ENCODE measurements around the gene FAM240B.
A peak's percentile ranks its signal among the peaks of the same experiment; 100 is the strongest.

The FAM240B gene

GRCh38 chr9:38720083-38720745 lies at the start of gene FAM240B:
TSS of gene FAM240B (minus strand) at chr9:38720133. CDS start at chr9:38703999, 16,134 bp downstream.
- DNase-seq (ENCODE audit: low read depth, low spot score), result no peak

DNA sequence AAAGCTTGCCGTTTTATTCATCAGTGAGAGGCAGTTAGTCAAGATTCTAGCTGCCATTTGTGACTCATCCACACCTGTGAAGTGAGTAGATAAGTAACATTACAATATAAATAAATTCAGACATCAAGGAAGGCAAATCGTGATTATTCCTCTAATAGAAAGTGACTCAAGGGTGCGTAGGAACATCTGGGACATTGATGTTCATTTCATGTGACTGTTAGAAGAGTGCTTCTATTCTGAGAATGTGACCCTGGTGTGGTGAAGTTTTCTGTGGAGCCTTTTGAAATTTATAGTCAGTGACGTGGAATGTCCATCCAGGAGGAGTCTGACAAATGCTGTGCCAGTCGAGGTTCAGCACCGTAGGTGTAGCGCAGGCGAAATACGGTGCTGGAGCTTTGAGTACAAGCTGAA lies 48.4 kb upstream of the FAM240B start:
- no peak for DNase-seq (ENCODE audit: low read depth, low spot score)

- DNase-seq (ENCODE audit: low read depth, low spot score), result no peak
These were observed 45.2 kb upstream of the FAM240B start for GRCh38 chr9:38765101-38765500.

GRCh38 chr9:38761999-38762398 lies 42.1 kb upstream of the FAM240B start:
- peak; percentile 34 for DNase-seq (ENCODE audit: low read depth, low spot score)

DNA sequence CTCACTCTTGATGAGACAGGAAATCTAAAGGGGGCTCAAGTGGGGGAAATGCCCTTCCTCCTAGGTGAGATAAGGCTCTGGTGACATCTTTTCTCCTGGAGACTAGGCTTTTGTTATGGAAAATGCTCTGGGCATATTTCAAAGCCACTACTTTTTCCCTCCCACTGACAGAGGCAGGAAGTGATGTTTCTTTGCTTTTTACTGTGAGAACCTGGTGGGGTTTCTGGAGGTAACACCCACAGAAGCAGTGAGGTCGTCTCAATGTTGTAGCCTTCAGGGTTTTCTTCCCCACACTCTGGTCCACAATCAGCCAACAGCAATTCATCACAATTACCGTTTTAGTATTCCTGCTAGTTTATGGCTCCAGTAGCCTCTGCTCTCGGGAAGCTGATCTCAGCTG lies 41.4 kb upstream of the FAM240B start:
- DNase-seq (ENCODE audit: low read depth, low spot score), result peak; percentile 17

DNA sequence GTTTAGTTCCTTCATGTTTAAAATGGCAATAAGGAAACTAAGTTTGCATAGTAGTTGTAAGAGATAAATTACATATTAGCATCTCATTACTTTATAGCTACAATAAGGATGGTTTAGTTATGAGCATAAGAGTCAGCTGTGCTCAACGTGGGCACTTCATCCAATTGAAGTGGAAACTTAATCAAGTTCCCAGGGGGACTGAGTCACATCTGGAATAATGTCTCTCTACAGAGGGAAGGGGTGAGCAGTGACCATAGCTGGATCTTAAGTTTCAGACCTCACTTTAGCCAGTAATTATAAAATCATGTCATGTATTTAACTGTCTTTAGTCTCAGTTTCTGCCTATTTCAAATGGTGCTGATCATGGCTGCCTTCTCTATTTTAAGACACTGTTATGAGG lies 36.8 kb upstream of the FAM240B start:
- no peak for DNase-seq (ENCODE audit: low read depth, low spot score)

- DNase-seq (ENCODE audit: low read depth, low spot score), result no peak
These were observed 28.0 kb upstream of the FAM240B start for GRCh38 chr9:38747941-38748340.

DNA sequence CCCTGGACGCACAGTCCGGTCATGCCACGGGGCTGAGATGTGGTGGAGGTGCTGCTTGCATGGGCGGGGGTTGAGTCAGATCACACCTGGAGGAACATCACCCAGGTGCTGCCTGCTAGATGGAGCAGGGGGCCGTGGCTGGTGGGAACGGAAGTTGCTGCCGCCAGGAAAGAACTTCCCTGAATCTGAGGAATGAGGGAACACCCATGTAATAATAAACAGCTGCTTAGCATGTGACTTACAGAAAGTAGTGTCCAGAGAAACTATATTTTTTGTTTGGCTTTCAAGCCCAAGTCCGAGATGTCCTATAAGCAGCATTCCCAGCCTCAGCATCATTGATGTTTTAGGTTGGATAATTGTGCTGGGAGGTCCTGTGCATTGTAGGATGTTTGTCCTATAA lies 27.1 kb upstream of the FAM240B start:
- DNase-seq (ENCODE audit: low read depth, low spot score), result no peak

DNA sequence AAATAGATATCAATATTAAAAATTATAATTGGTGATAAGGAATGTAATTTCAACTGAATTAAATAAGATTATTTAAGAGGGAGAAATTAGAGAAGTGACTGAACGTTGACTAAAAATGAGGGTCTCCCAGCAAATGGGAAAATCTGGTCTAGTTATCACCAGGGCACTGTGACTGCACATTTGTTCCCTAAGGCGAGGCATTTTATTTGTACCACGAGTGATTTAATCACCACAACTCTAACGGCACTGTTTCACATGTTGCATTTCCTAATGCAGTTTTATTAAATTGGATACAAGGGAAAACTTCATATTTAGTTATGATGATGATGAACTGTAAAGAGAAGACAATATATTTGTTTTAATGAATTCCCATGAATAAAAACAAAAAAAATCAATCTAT lies 26.4 kb upstream of the FAM240B start:
- no peak for DNase-seq (ENCODE audit: low read depth, low spot score)

- no peak for DNase-seq (ENCODE audit: low read depth, low spot score)
These were observed 24.6 kb upstream of the FAM240B start for GRCh38 chr9:38744484-38744883.

DNA sequence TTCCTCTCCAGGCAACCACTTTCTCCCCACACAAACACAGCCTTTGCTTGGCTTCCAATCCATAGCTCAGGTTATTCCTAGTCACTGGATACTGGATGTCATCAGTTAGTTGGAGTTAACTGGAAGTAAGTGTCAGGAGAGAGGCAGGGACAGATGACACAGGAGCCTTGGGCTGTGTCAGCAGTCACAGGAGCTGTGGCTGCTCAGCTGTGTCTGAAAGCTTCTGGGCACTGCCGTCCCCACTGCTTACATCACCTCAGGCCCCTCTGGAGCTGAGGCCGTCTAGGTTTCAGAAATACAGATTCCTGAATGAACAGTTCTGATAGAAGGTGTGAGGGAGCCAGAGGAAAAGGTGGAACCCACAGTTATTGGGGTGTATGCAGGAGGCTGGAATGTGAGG lies 17.3 kb upstream of the FAM240B start:
- DNase-seq (ENCODE audit: low read depth, low spot score), result no peak

- no peak for DNase-seq (ENCODE audit: low read depth, low spot score)
These were observed 14.9 kb upstream of the FAM240B start for GRCh38 chr9:38734831-38735230.

- no peak for DNase-seq (ENCODE audit: low read depth, low spot score)
These were observed 13.6 kb upstream of the FAM240B start for GRCh38 chr9:38733503-38733902.

GRCh38 chr9:38732885-38733284 lies 13.0 kb upstream of the FAM240B start:
- no peak for DNase-seq (ENCODE audit: low read depth, low spot score)

GRCh38 chr9:38727497-38728001 lies 7.6 kb upstream of the FAM240B start:
- DNase-seq (ENCODE audit: low read depth, low spot score), result peak; percentile 71

GRCh38 chr9:38724754-38725153 lies 4.8 kb upstream of the FAM240B start:
- no peak for DNase-seq (ENCODE audit: low read depth, low spot score)

- DNase-seq (ENCODE audit: low read depth, low spot score), result no peak
These were observed 1.8 kb downstream of the FAM240B start for GRCh38 chr9:38718148-38718547.

- no peak for DNase-seq (ENCODE audit: low read depth, low spot score)
These were observed 4.2 kb downstream of the FAM240B start for GRCh38 chr9:38715684-38716083.

GRCh38 chr9:38713426-38713825 lies 6.5 kb downstream of the FAM240B start:
- peak; percentile 11 for DNase-seq (ENCODE audit: low read depth, low spot score)

DNA sequence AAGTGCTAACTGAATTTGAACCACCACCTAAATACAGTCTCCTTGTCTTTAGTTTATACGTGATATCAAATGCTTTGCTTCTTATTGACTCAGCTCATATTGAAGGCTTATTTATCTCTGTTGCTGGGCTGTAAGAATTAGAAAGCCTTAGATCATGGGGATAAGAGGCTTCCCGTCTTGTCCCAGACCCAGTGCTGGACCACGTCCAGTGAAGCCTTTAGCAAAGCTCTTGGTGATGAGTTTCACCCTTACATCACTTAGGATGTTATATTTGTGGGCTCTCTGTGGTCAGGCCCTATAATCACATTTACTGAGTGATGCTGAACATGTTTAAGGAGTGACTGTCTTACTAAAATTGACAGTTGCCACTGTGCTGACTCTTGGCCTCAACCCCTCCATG lies 11.2 kb downstream of the FAM240B start:
- DNase-seq (ENCODE audit: low read depth, low spot score), result no peak

GRCh38 chr9:38707885-38708637 lies 11.9 kb downstream of the FAM240B start:
- no peak for DNase-seq (ENCODE audit: low read depth, low spot score)

- DNase-seq (ENCODE audit: low read depth, low spot score), result no peak
These were observed 13.4 kb downstream of the FAM240B start for GRCh38 chr9:38706493-38706892.

GRCh38 chr9:38705917-38706316 lies 14.0 kb downstream of the FAM240B start:
- DNase-seq (ENCODE audit: low read depth, low spot score), result no peak
